IMR-90 (cell line): ENCODE results near the gene PLXNA4. TPM values are rescaled to one million over a fixed set of nuclear protein-coding genes. Genes with fewer than 3 reads are reported as not detected.

Experiments used
- ATAC-seq: fragments of 200-7000 bp; cut with Tn5 transposase; 2 replicates; pipeline ENCODE4 v1.9.1; 2020; ENCODE audit warnings: low read depth, mild to moderate bottlenecking, moderate library complexity
- BruUV-seq: library from RNA; stranded (reverse); fragments of 400-500 nt; replicated peaks from 2 replicates; lab custom pipeline; 2021; lab: Mats Ljungman, UMichigan
- CTCF ChIA-PET: fragments of 300-600 bp; formaldehyde crosslinking; extraction: SDS; loops from one replicate; lab custom pipeline; 2021; ENCODE audit warnings: antibody characterized with exemption; lab: Yijun Ruan, JAX
- POLR2A ChIA-PET: fragments of 300-600 bp; sonication (Branson Sonifier 250); formaldehyde crosslinking; loops from one replicate; lab custom pipeline; 2022; ENCODE audit warnings: antibody characterized with exemption; ENCODE audit not compliant: unreplicated experiment; lab: Charles Lee
- DNase-seq: peaks from one replicate; pipeline ENCODE4 v3.0.0; 2013
- H2AFZ ChIP-seq: replicated peaks from 2 replicates; pipeline ENCODE3; 2013; ENCODE audit warnings: low read length, mild to moderate bottlenecking; ENCODE audit not compliant: poor library complexity
- H2AK5ac ChIP-seq: 2 replicates; pipeline ENCODE4 v1.6.1; 2013; ENCODE audit warnings: low read depth, low read length, inconsistent platforms
- H2AK9ac ChIP-seq: replicated peaks from 2 replicates; pipeline ENCODE3; 2013; ENCODE audit warnings: mild to moderate bottlenecking, low read depth, low read length, moderate library complexity; ENCODE audit not compliant: poor library complexity
- H2BK120ac ChIP-seq: 2 replicates; pipeline ENCODE4 v1.6.1; 2013; ENCODE audit warnings: low read depth, low read length, inconsistent platforms
- H2BK15ac ChIP-seq: 3 replicates; pipeline ENCODE4 v1.6.1; 2013; ENCODE audit warnings: low read depth, low read length, inconsistent platforms
- H2BK20ac ChIP-seq: 2 replicates; pipeline ENCODE4 v1.6.1; 2013; ENCODE audit warnings: low read depth, mild to moderate bottlenecking, inconsistent platforms, low read length, moderate library complexity
- H2BK5ac ChIP-seq: 2 replicates; pipeline ENCODE4 v1.6.1; 2013; ENCODE audit warnings: mild to moderate bottlenecking, low read depth, low read length, inconsistent platforms; ENCODE audit not compliant: poor library complexity, severe bottlenecking
- H3K14ac ChIP-seq: replicated peaks from 2 replicates; pipeline ENCODE4 v1.6.1; 2013; ENCODE audit warnings: low read depth, low read length, inconsistent platforms
- H3K18ac ChIP-seq: 2 replicates; pipeline ENCODE4 v1.6.1; 2013; ENCODE audit warnings: low read depth, low read length, control low read depth
- H3K23ac ChIP-seq: 2 replicates; pipeline ENCODE4 v1.6.1; 2013; ENCODE audit warnings: low read depth, low read length, inconsistent platforms
- H3K27ac ChIP-seq: 2 replicates; pipeline ENCODE4 v1.5.1; 2013; ENCODE audit warnings: mild to moderate bottlenecking, control low read depth, low read length; ENCODE audit not compliant: insufficient read depth
- H3K27me3 ChIP-seq: 2 replicates; pipeline ENCODE4 v1.6.1; 2013; ENCODE audit warnings: low read length; ENCODE audit not compliant: control insufficient read depth, insufficient read depth
- H3K36me3 ChIP-seq: 2 replicates; pipeline ENCODE4 v1.6.1; 2013; ENCODE audit warnings: low read length, mixed read lengths; ENCODE audit not compliant: control insufficient read depth, insufficient read depth
- H3K4ac ChIP-seq: 2 replicates; pipeline ENCODE4 v1.6.1; 2013; ENCODE audit warnings: low read depth, low read length, inconsistent platforms
- H3K4me1 ChIP-seq: 2 replicates; pipeline ENCODE4 v1.6.1; 2013; ENCODE audit warnings: low read length, mixed read lengths; ENCODE audit not compliant: control insufficient read depth, insufficient read depth
- H3K4me2 ChIP-seq: 2 replicates; pipeline ENCODE4 v1.6.1; 2013; ENCODE audit warnings: low read depth, mild to moderate bottlenecking, control low read depth, low read length, moderate library complexity
- H3K4me3 ChIP-seq: 2 replicates; pipeline ENCODE4 v1.5.1; 2013; ENCODE audit warnings: low read depth, mild to moderate bottlenecking, control low read depth, low read length, moderate library complexity; ENCODE audit not compliant: insufficient read depth
- H3K56ac ChIP-seq: 2 replicates; pipeline ENCODE4 v1.6.1; 2013; ENCODE audit warnings: low read length, inconsistent platforms; ENCODE audit not compliant: insufficient read depth; ENCODE audit errors: extremely low read depth
- H3K79me1 ChIP-seq, 2 experiments: 2 replicates each; pipeline ENCODE4 v1.6.1; 2013; ENCODE audit warnings: low read length in 2 of 2, inconsistent platforms in 1 of 2, low read depth in 1 of 2
- H3K9ac ChIP-seq: 2 replicates; pipeline ENCODE4 v1.6.1; 2013; ENCODE audit warnings: low read depth, low read length, control low read depth
- H3K9me1 ChIP-seq: 2 replicates; pipeline ENCODE4 v1.6.1; 2013; ENCODE audit warnings: low read length, inconsistent platforms; ENCODE audit not compliant: insufficient read depth
- H3K9me3 ChIP-seq: 2 replicates; pipeline ENCODE4 v1.6.1; 2013; ENCODE audit warnings: low read length; ENCODE audit not compliant: control insufficient read depth, insufficient read depth
- H4K20me1 ChIP-seq: 2 replicates; pipeline ENCODE4 v1.6.1; 2013; ENCODE audit warnings: low read length, inconsistent platforms; ENCODE audit not compliant: insufficient read depth
- H4K5ac ChIP-seq: 2 replicates; pipeline ENCODE4 v1.6.1; 2013; ENCODE audit warnings: mild to moderate bottlenecking, low read depth, low read length, control low read depth
- H4K8ac ChIP-seq, 2 experiments: 2 replicates each; pipeline ENCODE4 v1.6.1; 2013; ENCODE audit warnings: low read depth in 2 of 2, low read length in 2 of 2, control low read depth in 1 of 2, inconsistent platforms in 1 of 2
- H4K91ac ChIP-seq: 2 replicates; pipeline ENCODE4 v1.6.1; 2013; ENCODE audit warnings: low read depth, low read length, inconsistent platforms; ENCODE audit not compliant: insufficient read depth
- MAZ ChIP-seq: IDR thresholded peaks from 2 replicates; pipeline ENCODE4 v1.6.1; 2012; ENCODE audit warnings: low read depth, mild to moderate bottlenecking, low read length, improper control_type of control experiment, moderate library complexity, borderline replicate concordance
- NFE2L2 ChIP-seq: fragments of 150-350 bp; IDR thresholded peaks from 2 replicates; pipeline ENCODE4 v1.6.1; 2016; ENCODE audit warnings: low read depth, mild to moderate bottlenecking, low read length
- RCOR1 ChIP-seq: IDR thresholded peaks from 2 replicates; pipeline ENCODE4 v1.6.1; 2012; ENCODE audit warnings: mild to moderate bottlenecking, low read length, improper control_type of control experiment; ENCODE audit not compliant: insufficient replicate concordance
- WGBS, 2 experiments: methylation state at CpG; one replicate each; pipeline versions ENCODE4 v1.1.5 to v1.1.7; 2013; ENCODE audit warnings: missing lambda C conversion rate in 2 of 2; ENCODE audit not compliant: insufficient read length in 1 of 2; ENCODE audit errors: extremely low coverage in 2 of 2; 5-methylcytosine and 5-hydroxymethylcytosine counted together
- dilution Hi-C: fragments of 300-500 bp; cut with HindIII; formaldehyde crosslinking; loops from one replicate; pipeline ENCODE4 v1.14.3; 2018; ENCODE audit warnings: low sequenced_read_pairs; ENCODE audit not compliant: unreplicated experiment
- in situ Hi-C: fragments of 300-500 bp; cut with MboI; formaldehyde crosslinking; loops from 3 replicates; pipeline ENCODE4 v1.14.3; 2019; ENCODE audit warnings: low sequenced_read_pairs, inconsistent platforms, mixed read lengths
- intact Hi-C: fragments of 100-400 bp; cut with micrococcal nuclease; formaldehyde crosslinking; loops from 2 replicates; pipeline ENCODE4 v1.10.0; 2022
- polyA plus RNA-seq, 3 experiments: library from polyadenylated mRNA; depleted of rRNA; stranded (reverse); fragments of >200 nt; gene quantifications; 2 replicates each; pipeline ENCODE4 v1.2.3, GENCODE V29; 2012; ENCODE audit warnings: low replicate concordance in 1 of 3
- total RNA-seq: library from RNA; depleted of rRNA; stranded (reverse); fragments of >200 nt; gene quantifications from 2 replicates; pipeline ENCODE4 v1.2.3, GENCODE V29; 2012
- TF ChIP-seq, protein P1 (sequence below): conservative IDR thresholded peaks from 2 replicates; pipeline ENCODE4 v1.5.1; 2012; ENCODE audit warnings: mild to moderate bottlenecking, low read depth, low read length, improper control_type of control experiment

Gene PLXNA4
- total and polyA plus RNA-seq, 2 of the 4 experiments (the other 2 are of a cell fraction) = under 0.01 TPM

DNA sequence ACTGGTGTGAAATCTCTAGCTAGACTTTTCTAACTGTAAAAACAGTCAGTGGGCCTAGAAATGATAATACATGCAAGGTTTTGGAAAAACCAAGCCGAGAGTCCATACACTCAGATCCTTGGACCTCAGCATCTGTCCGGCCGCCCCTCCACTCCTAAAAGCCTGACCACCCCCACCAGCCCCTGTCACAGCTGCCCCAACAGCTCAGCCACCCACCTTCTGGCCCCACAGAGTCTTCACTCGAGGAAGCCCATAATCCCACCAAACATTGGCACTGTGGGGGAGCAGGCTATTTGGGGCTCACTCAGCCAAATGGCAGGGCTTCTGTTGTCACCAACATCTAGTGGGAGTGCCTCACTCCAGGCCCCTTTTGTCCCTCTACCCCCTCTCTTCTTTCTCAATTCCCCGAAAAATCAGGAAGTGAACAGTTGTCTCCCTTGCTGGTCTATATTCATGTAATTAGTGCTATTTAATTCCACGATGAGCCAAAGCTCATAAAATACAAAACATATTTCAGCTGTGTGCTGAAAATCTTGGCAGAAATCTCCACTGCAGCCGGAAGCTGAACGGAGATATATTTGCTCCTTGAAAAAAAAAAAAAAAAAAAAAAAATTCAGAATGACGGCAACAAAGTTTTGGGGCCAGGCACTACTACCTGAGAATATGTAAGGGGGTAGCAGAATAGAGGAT lies 55.5 kb downstream of the PLXNA4 start:
- no peaks in the 10 kb centered on the region for H4K20me1 ChIP-seq
- no peak overlapping the region for H3K56ac ChIP-seq
- no peaks in the 10 kb centered on the region for H3K4me1 ChIP-seq
- no peaks in the 10 kb centered on the region for H3K9me3 ChIP-seq
- H2AK9ac ChIP-seq = no peak overlapping the region
- WGBS, 2 experiments = no CpG with 5 or more reads among the region's 9 CpGs
- H3K4me2 ChIP-seq = no peak overlapping the region
- intact Hi-C loops (no loop called here), dilution Hi-C loops (no loop called here), in situ Hi-C loops (no loop called here)
- no peak overlapping the region for H4K5ac ChIP-seq
- H2BK120ac ChIP-seq = no peak overlapping the region
- no peak overlapping the region for H4K8ac ChIP-seq
- ChIA-PET POLR2A (interaction anchor here (0.6 kb wide), 1 partner anchor 118 kb away, joined by 8 read pairs; no protein-coding TSS in a partner anchor), CTCF (no interaction called here)
- ATAC-seq = no peak
- no peak overlapping the region for H2BK5ac ChIP-seq
- no peaks in the 10 kb centered on the region for H3K36me3 ChIP-seq
- no peak overlapping the region for H3K27ac ChIP-seq
- no peak overlapping the region for H3K18ac ChIP-seq
- no peak overlapping the region for H2AFZ ChIP-seq
- BruUV-seq = no TSS peak
- no peak overlapping the region for H3K4ac ChIP-seq
- no peak for TF ChIP-seq MAZ
- TF ChIP-seq, protein P1, sequence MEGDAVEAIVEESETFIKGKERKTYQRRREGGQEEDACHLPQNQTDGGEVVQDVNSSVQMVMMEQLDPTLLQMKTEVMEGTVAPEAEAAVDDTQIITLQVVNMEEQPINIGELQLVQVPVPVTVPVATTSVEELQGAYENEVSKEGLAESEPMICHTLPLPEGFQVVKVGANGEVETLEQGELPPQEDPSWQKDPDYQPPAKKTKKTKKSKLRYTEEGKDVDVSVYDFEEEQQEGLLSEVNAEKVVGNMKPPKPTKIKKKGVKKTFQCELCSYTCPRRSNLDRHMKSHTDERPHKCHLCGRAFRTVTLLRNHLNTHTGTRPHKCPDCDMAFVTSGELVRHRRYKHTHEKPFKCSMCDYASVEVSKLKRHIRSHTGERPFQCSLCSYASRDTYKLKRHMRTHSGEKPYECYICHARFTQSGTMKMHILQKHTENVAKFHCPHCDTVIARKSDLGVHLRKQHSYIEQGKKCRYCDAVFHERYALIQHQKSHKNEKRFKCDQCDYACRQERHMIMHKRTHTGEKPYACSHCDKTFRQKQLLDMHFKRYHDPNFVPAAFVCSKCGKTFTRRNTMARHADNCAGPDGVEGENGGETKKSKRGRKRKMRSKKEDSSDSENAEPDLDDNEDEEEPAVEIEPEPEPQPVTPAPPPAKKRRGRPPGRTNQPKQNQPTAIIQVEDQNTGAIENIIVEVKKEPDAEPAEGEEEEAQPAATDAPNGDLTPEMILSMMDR = no peak
- TF ChIP-seq RCOR1 = no peak
- TF ChIP-seq NFE2L2 = no peak
- no peaks in the 10 kb centered on the region for H3K27me3 ChIP-seq
- no peaks in the 10 kb centered on the region for H3K9me1 ChIP-seq
- no peak overlapping the region for H2AK5ac ChIP-seq
- no peak overlapping the region for H2BK15ac ChIP-seq
- H4K91ac ChIP-seq = no peak overlapping the region
- H3K79me1 ChIP-seq = no peaks in the 10 kb centered on the region
- no peak overlapping the region for H3K4me3 ChIP-seq
- DNase-seq = no peak
- H3K23ac ChIP-seq = no peak overlapping the region
- H3K9ac ChIP-seq = no peak overlapping the region
- no peak overlapping the region for H3K14ac ChIP-seq
- H2BK20ac ChIP-seq = no peak overlapping the region
